Stimulated activated CD8-positive, alpha-beta memory T cell treated with anti-CD3 and anti-CD28 coated beads, Interleukin-2, amount 100 ng/mL, for 48 hours (primary cell): ENCODE measurements around the gene FOXL2NB.

Experiments
- DNase-seq, 2 donors: peaks; one replicate each; pipeline ENCODE4 v3.0.0-alpha.2; 2020; ENCODE audit warnings: low read depth in 2 of 2

Gene FOXL2NB

GRCh38 chr3:138928727-138929372 lies 18.2 kb upstream of the FOXL2NB start:
- no peak for DNase-seq

- DNase-seq, result no peak
Measured at GRCh38 chr3:138933068-138933668, 13.8 kb upstream of the FOXL2NB start.

- no peak for DNase-seq
Measured at GRCh38 chr3:138933981-138934691, 12.9 kb upstream of the FOXL2NB start.

GRCh38 chr3:138935505-138935862 lies 11.5 kb upstream of the FOXL2NB start:
- no peak for DNase-seq

GRCh38 chr3:138935863-138936740 lies 10.9 kb upstream of the FOXL2NB start:
- peak in 1 of 2 donors; percentile 69 for DNase-seq

- no peak for DNase-seq
Measured at GRCh38 chr3:138936741-138937689, 10.0 kb upstream of the FOXL2NB start.

GRCh38 chr3:138937690-138938055 lies 9.3 kb upstream of the FOXL2NB start:
- no peak for DNase-seq

- no peak for DNase-seq
Measured at GRCh38 chr3:138938056-138938876, 8.8 kb upstream of the FOXL2NB start.

- DNase-seq, result no peak
Measured at GRCh38 chr3:138938877-138939560, 8.0 kb upstream of the FOXL2NB start.

- DNase-seq, result no peak
Measured at GRCh38 chr3:138939561-138940241, 7.3 kb upstream of the FOXL2NB start.

- DNase-seq, result no peak
Measured at GRCh38 chr3:138940446-138940845, 6.6 kb upstream of the FOXL2NB start.

GRCh38 chr3:138941259-138941885 lies 5.6 kb upstream of the FOXL2NB start:
- DNase-seq, result no peak

- DNase-seq, result no peak
Measured at GRCh38 chr3:138942271-138942670, 4.7 kb upstream of the FOXL2NB start.

- no peak for DNase-seq
Measured at GRCh38 chr3:138942861-138943623, 4.0 kb upstream of the FOXL2NB start.

- no peak for DNase-seq
Measured at GRCh38 chr3:138943724-138944653, 3.0 kb upstream of the FOXL2NB start.

- no peak for DNase-seq
Measured at GRCh38 chr3:138944654-138944928, 2.4 kb upstream of the FOXL2NB start.
